ENCODE measurements around the gene SMARCC1.

DNA sequence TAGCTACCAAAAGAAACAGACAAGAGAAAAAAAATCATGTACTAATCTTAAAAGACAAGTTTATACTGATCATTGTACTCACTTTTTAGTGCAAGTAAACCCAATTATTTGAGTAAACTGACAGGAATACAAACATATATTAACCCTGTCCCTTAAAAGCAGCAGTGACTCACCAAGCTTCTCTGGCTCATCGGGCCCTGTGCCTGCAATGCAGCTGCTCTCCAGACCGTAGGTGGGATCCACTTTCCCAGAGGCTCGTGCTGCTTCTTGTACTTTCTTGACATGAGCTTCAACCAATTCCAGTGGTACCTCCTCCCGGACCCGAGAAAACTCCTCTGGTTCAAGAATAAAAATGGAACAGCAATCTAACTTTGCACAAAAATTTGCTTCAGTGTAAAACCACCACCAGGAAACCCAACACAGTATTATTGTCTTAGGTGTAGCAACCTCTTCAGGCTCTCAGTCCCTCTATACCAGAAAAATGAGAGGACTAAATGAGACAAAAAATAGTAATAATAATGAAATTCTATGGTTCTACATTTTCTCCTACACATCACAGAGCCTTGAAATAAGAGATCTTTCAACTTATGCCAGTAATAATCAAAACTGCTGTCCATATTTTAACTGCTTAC, 120.5 kb downstream of the SMARCC1 start:
- no peak for TF ChIP-seq POLR2A (IDR thresholded peaks at IDR 0.05)
- TF ChIP-seq, protein P1, sequence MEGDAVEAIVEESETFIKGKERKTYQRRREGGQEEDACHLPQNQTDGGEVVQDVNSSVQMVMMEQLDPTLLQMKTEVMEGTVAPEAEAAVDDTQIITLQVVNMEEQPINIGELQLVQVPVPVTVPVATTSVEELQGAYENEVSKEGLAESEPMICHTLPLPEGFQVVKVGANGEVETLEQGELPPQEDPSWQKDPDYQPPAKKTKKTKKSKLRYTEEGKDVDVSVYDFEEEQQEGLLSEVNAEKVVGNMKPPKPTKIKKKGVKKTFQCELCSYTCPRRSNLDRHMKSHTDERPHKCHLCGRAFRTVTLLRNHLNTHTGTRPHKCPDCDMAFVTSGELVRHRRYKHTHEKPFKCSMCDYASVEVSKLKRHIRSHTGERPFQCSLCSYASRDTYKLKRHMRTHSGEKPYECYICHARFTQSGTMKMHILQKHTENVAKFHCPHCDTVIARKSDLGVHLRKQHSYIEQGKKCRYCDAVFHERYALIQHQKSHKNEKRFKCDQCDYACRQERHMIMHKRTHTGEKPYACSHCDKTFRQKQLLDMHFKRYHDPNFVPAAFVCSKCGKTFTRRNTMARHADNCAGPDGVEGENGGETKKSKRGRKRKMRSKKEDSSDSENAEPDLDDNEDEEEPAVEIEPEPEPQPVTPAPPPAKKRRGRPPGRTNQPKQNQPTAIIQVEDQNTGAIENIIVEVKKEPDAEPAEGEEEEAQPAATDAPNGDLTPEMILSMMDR (IDR thresholded peaks at IDR 0.05): no peak

All from testis (tissue), 2 donors.